Measurements from ENCODE around the gene EFHD2. TPM values are rescaled to one million over a fixed set of nuclear protein-coding genes. Genes with fewer than 3 reads are reported as not detected.
A peak's percentile ranks its signal among the peaks of the same experiment; 100 is the strongest.
"Not testable (repeated sequence)": the region's sequence is repeated elsewhere in the genome, so short reads cannot be mapped to it uniquely, and the experiment has no call there.

EFHD2 gene
- total RNA-seq, 1 donor from 2014 or later = 100 TPM

DNA sequence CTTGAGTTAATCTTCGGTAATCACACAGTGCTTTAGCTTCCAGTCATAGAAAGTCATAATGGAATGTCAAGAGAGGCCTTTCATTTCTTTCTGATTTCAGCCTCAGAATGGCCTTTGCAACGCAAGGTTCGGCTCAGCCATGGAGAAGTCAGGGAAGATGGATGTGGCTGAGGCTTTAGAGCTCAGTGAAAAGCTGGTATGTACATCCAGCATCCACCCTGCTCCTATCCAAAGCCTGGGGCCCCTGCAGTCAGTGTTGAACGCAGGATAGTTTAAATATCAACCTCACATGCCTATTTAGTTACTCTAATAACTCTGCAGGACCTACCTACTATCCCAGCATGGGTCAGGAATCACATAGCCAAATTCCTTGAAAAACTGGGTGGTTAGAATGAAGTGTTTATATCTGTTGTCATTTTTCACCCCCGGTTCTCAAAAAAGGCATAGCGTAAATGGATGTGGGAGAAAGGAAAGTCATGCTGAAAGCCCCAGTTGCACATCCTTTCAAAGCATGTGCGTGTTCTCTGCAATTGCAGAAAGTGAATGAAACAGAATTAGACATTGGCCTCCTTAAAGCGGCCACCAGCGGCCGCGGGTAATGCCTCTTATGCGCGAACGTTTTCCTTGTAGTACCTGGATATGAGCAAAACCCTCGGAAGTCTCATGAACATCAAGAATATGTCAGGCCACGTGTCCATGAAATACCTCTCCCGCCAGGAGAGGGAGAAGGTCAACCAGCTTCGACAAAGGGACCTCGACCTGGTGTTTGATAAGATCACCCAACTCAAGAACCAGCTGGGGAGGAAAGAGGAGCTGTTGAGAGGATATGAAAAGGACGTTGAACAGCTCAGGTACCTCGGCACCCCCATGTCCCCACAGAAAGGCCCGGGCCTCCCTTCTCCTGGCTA is 28.8 kb upstream of the EFHD2 start:
- Mint-ChIP-seq H3K27me3 (ENCODE audit: insufficient read depth) (peaks cover 23% of the 10 kb centered on the region), H3K36me3 (ENCODE audit: low read depth) (no peaks in the 10 kb centered on the region), H3K4me3 (no peak overlapping the region), H3K4me1 (ENCODE audit: low read depth) (peaks cover 6% of the 10 kb centered on the region), H3K9me3 (no peaks in the 10 kb centered on the region), H3K27ac (no peak overlapping the region)
- no peak for DNase-seq (ENCODE audit: low spot score)
- intact Hi-C loops (cut with micrococcal nuclease) = no loop called here

DNA sequence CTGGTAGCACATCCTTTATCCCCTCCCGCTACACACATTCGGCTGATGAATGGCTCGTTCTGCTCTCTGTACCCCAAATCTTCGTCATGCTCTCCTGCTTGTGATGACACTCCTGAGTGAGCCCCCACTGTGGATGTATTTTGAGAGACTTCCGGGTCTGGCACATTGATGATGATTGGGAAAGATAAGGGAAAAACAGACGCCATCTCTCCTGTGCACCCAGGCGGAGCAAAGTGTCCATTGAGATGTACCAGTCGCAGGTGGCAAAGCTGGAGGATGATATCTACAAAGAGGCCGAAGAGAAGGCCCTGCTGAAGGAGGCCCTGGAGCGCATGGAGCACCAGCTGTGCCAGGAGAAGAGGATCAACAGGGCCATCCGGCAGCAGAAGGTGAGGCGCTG is 27.9 kb upstream of the EFHD2 start:
- no peaks in the 10 kb centered on the region for H3K36me3 Mint-ChIP-seq (ENCODE audit: low read depth)
- H3K9me3 Mint-ChIP-seq = no peaks in the 10 kb centered on the region
- peaks cover 32% of the 10 kb centered on the region for H3K27me3 Mint-ChIP-seq (ENCODE audit: insufficient read depth)
- H3K4me3 Mint-ChIP-seq = no peak overlapping the region
- no peak overlapping the region for H3K27ac Mint-ChIP-seq
- intact Hi-C loops (cut with micrococcal nuclease) = no loop called here
- peaks cover 6% of the 10 kb centered on the region for H3K4me1 Mint-ChIP-seq (ENCODE audit: low read depth)
- no peak for DNase-seq (ENCODE audit: low spot score)

DNA sequence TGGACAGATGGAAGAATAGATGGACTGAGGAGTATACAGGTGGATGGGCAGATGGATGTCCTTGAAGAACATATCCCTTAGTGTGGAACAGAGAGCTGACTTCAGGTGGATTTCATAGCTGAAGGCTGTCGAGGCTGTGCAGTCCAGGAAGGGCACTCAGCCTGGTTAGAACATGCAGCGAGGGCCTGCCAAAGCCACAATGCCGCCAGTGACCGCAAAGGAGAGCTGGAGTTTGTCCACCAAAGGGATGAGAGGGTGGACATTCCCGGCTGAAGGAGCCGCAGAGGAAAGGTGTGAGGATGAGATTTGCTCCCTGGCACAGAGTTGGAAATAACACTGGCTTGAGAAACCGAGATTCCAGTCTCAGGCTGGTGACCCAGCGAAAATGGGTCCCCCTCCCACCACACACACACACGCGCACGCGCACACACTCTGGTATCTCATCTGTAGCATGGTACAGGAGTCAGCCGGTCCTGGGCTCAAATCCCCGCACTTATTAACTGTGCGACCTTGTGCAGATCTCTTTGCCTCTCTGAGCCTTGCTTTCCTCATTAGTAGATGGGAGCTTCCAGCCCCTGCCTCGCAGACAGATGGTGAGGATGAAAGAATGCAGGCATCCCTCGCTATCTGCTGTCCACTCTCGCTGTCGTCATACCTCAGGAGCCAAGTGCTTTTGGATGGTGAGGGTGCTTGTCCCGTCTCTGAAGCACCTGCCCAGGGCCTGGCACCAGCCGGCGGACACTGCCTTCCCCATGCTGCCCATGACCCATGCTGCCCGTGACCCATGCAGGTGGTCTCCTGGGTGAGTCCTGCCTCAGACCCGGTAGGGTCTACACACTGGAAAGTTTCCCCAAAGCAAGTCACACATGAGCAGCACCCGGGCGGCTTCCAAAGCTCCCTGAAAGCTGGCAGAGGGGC is 26.8 kb upstream of the EFHD2 start:
- Mint-ChIP-seq H3K4me1 (ENCODE audit: low read depth) (peaks cover 6% of the 10 kb centered on the region), H3K9me3 (no peaks in the 10 kb centered on the region), H3K27ac (no peak overlapping the region), H3K36me3 (ENCODE audit: low read depth) (no peaks in the 10 kb centered on the region), H3K4me3 (no peak overlapping the region), H3K27me3 (ENCODE audit: insufficient read depth) (peaks cover 31% of the 10 kb centered on the region)
- no peak for DNase-seq (ENCODE audit: low spot score)
- intact Hi-C loops (cut with micrococcal nuclease) = no loop called here

DNA sequence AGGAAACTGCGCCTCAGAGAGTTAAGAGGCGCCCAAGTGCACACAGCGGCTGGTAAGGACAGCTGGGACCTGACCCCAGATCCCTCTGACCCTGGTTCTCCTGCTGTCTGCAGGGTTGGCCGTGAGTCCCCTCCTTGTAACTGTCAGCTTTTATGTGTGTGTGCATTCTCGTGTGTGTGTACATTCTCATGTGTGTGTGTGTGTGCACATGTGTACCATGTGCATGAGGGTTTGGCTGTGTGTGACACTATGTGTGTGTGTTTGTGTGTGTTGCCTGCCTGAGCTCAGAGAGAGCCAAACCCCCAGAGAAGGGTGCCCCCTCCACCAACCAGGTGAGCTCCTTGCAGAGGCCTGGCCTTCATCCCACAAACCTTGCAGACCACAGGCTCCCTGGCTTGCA is 25.9 kb upstream of the EFHD2 start:
- H3K9me3 Mint-ChIP-seq = no peaks in the 10 kb centered on the region
- peaks cover 6% of the 10 kb centered on the region for H3K4me1 Mint-ChIP-seq (ENCODE audit: low read depth)
- intact Hi-C loops (cut with micrococcal nuclease) = loop anchor here (2.0 kb wide), 1 partner anchor 37 kb away; no protein-coding TSS in a partner anchor
- peaks cover 35% of the 10 kb centered on the region for H3K27me3 Mint-ChIP-seq (ENCODE audit: insufficient read depth)
- no peak for DNase-seq (ENCODE audit: low spot score)
- no peaks in the 10 kb centered on the region for H3K36me3 Mint-ChIP-seq (ENCODE audit: low read depth)
- H3K27ac Mint-ChIP-seq = no peak overlapping the region
- no peak overlapping the region for H3K4me3 Mint-ChIP-seq

DNA sequence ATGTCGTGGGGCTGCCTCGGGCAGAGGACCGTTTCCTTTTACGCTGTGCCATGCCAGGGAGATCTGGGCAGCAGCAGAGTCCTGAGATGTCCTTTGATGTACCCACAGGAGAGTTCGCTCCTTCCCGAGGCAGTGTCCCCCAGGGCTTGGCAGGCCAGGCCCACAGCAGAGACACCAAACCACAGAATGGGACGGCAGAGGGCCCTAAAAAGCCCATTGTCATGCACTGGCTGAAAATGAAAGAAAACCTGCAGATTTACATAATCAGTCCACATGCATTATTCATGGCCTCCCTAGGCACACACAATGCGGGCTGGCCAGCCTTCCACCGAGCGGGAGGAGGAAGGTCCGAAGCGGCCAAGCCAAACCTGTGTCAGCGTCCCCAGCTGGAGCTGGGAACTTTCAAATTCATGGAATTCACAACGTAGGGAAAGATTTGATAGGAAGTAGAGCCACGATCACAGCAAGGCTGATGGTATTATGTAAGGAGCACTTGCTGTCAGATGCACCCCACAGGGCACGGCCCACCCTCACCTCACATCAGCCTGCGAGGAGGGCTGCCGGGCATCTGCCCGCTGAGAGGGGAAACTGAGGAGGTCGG is 25.3 kb upstream of the EFHD2 start:
- intact Hi-C loops (cut with micrococcal nuclease) = loop anchor here (2.0 kb wide), 1 partner anchor 38 kb away; no protein-coding TSS in a partner anchor
- DNase-seq (ENCODE audit: low spot score) = no peak
- no peak overlapping the region for H3K27ac Mint-ChIP-seq
- peaks cover 35% of the 10 kb centered on the region for H3K27me3 Mint-ChIP-seq (ENCODE audit: insufficient read depth)
- H3K4me3 Mint-ChIP-seq = peak overlapping the region; percentile 62
- no peaks in the 10 kb centered on the region for H3K36me3 Mint-ChIP-seq (ENCODE audit: low read depth)
- no peaks in the 10 kb centered on the region for H3K9me3 Mint-ChIP-seq
- peaks cover 6% of the 10 kb centered on the region for H3K4me1 Mint-ChIP-seq (ENCODE audit: low read depth)

DNA sequence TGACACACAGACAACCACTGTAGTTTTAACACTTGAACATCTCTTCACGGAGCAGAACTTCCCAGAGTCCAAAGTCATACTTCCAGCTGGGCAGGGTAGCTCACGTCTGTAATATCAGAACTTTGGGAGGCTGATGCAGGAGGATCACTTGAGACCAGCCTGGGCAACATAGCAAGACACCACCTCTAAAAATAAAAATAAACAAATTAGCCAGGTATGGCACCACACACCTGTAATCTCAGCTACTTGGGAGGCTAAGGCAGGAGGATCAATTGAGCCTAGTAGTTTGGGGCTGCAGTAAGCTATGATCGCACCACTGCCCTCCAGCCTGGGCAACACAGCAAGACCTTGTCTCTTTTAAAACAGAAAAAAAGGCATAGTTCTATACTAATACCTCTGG is 24.3 kb upstream of the EFHD2 start:
- Mint-ChIP-seq H3K9me3 (no peaks in the 10 kb centered on the region), H3K27ac (no peak overlapping the region), H3K36me3 (ENCODE audit: low read depth) (no peaks in the 10 kb centered on the region), H3K4me3 (no peak overlapping the region), H3K27me3 (ENCODE audit: insufficient read depth) (peaks cover 34% of the 10 kb centered on the region), H3K4me1 (ENCODE audit: low read depth) (peaks cover 6% of the 10 kb centered on the region)
- intact Hi-C loops (cut with micrococcal nuclease) = loop anchor here (2.0 to 5.0 kb wide), 2 partner anchors 39 to 47 kb away; no protein-coding TSS in a partner anchor
- DNase-seq (ENCODE audit: low spot score) = no peak

DNA sequence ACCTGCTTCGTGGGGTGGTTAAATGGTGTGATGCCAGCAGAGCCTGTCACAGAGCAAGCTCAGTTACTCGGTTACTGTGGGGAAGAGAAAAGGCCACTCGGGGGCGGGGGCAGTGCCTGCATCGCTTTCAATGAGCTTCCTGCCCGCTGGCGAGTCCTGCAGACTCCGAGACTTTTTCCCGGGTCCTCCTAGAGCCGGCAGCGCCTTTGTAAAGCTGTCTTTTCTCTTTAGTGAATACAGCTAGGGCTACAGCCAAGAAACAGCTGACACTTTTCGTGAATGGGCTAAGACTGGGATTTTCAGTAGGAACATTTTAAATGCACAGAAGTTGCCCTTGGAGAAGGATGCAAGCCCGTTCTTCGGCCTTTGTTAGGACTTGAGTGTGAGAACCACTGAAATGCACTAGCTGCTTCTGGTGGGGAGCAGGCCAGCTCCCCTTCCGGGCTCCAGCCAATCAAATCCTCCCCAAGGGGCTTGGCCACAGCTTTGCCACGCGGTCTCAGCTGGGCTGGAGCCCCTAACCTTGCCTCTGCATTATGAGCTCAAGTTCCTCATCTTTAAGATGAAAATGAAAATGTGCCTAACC is 23.4 kb upstream of the EFHD2 start:
- DNase-seq (ENCODE audit: low spot score) = no peak
- Mint-ChIP-seq H3K27ac (no peak overlapping the region), H3K36me3 (ENCODE audit: low read depth) (no peaks in the 10 kb centered on the region), H3K4me1 (ENCODE audit: low read depth) (peaks cover 6% of the 10 kb centered on the region), H3K4me3 (no peak overlapping the region), H3K27me3 (ENCODE audit: insufficient read depth) (peaks cover 34% of the 10 kb centered on the region), H3K9me3 (no peaks in the 10 kb centered on the region)
- intact Hi-C loops (cut with micrococcal nuclease) = loop anchor here (5.0 kb wide), 1 partner anchor 46 kb away; no protein-coding TSS in a partner anchor

DNA sequence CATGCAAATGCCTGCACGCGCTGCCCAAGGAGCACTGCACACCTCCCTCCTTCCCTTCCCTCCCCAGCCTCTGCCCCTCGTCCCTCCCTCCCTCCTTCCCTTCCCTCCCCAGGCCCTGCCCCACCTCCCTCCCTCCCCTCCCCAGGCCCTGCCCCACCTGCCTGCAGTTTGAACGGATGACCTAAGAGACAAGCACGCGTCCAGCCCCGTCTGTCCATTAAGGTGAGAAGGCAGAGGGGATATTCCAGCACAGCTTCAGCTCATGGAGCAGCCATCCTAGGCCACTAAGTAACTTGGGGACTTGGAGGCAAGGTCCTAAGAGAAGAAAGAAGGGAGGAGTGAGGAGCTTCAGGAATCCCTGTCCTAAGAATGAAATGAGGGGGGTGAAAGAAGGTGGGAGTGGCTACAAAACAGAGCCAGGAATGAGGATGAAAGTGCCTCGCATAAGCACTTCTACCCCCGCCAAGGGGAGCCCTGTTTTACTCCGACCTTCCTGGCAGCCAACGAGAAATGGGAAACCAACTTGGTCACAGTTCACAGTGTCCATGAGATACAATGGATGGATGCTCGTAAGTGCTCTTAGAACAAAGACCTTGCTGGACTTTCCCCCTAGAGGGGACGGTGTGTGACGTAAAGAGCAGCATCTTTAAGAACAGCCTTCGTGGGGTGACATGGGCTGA is 21.3 kb upstream of the EFHD2 start:
- H3K4me3 Mint-ChIP-seq = no peak overlapping the region
- DNase-seq (ENCODE audit: low spot score) = no peak
- intact Hi-C loops (cut with micrococcal nuclease) = loop anchor here (5.0 kb wide), 1 partner anchor 44 kb away; no protein-coding TSS in a partner anchor
- no peaks in the 10 kb centered on the region for H3K36me3 Mint-ChIP-seq (ENCODE audit: low read depth)
- H3K27ac Mint-ChIP-seq = no peak overlapping the region
- H3K4me1 Mint-ChIP-seq (ENCODE audit: low read depth) = peaks cover 6% of the 10 kb centered on the region
- H3K9me3 Mint-ChIP-seq = no peaks in the 10 kb centered on the region
- H3K27me3 Mint-ChIP-seq (ENCODE audit: insufficient read depth) = peaks cover 31% of the 10 kb centered on the region

DNA sequence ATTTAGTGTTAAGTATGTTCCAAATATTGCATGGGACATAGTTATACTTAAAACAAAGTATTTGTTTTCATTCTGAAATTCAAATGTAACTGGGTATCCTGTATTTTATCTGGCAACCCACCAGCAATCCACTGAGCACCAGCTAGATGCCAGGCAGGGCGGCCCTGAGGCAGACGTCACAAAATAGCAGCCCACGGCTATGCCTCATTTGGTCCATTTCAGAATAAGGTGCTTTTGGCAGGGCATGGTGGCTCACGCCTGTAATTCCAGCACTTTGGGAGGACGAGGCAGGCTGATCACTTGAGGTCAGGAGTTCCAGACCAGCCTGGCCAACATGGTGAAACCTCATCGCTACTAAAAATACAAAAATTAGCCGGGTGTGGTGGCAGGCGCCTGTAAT is 19.9 kb upstream of the EFHD2 start:
- H3K9me3 Mint-ChIP-seq; H3K4me1 Mint-ChIP-seq (ENCODE audit: low read depth): not testable (repeated sequence)

DNA sequence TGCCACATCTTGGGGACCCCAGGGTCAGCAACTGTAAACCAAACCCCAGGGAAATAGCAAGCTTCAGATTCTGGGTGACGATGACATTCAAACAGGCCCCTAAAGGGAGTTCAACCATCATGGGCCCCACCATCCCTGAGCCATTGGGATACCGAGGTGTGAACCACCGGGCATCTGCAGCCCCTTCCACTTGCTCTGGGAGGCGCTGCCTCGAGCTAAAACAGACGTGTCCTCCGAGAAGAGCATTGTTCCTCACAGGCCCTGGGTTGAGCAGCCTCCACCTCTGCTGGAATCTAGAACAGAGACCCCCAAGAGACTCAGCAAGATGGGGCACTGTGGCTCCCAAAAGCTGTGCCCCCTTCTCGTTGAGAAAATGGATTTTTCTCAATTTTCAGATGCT is 19.0 kb upstream of the EFHD2 start:
- Mint-ChIP-seq H3K27ac (no peak overlapping the region), H3K36me3 (ENCODE audit: low read depth) (no peaks in the 10 kb centered on the region), H3K4me1 (ENCODE audit: low read depth) (no peaks in the 10 kb centered on the region), H3K9me3 (no peaks in the 10 kb centered on the region), H3K27me3 (ENCODE audit: insufficient read depth) (peaks cover 28% of the 10 kb centered on the region), H3K4me3 (no peak overlapping the region)
- DNase-seq (ENCODE audit: low spot score) = no peak
- intact Hi-C loops (cut with micrococcal nuclease) = no loop called here

More for the DNA sequence above, 19.9 kb upstream of the EFHD2 start:
- peaks cover 31% of the 10 kb centered on the region for H3K27me3 Mint-ChIP-seq (ENCODE audit: insufficient read depth)
- H3K36me3 Mint-ChIP-seq (ENCODE audit: low read depth); DNase-seq (ENCODE audit: low spot score); H3K27ac Mint-ChIP-seq; H3K4me3 Mint-ChIP-seq: not testable (repeated sequence)
- intact Hi-C loops (cut with micrococcal nuclease) = loop anchor here (5.0 kb wide), 1 partner anchor 42 kb away; no protein-coding TSS in a partner anchor

DNA sequence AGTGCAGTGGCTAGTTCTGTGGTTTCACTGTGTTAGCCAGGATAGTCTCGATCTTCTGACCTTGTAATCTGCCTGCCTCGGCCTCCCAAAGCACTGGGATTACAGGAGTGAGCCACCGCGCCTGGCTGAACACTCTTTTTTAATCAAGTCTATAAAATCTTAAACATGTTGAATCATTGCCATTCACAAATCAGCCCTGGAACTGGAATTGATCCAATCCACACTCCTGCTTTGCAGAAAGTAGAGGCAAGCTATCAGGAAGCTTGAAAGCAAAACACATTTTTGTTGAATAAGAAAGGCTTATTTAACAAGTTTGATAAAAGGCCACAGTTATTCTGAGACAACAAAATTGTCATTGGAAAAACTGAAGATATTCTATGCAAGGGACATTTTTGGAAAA is 18.3 kb upstream of the EFHD2 start:
- H3K9me3 Mint-ChIP-seq = no peaks in the 10 kb centered on the region

More for the DNA sequence above, 18.3 kb upstream of the EFHD2 start:
- no peaks in the 10 kb centered on the region for H3K4me1 Mint-ChIP-seq (ENCODE audit: low read depth)
- intact Hi-C loops (cut with micrococcal nuclease) = no loop called here
- no peak for DNase-seq (ENCODE audit: low spot score)
- no peak overlapping the region for H3K27ac Mint-ChIP-seq
- H3K36me3 Mint-ChIP-seq (ENCODE audit: low read depth) = no peaks in the 10 kb centered on the region
- no peak overlapping the region for H3K4me3 Mint-ChIP-seq
- peaks cover 23% of the 10 kb centered on the region for H3K27me3 Mint-ChIP-seq (ENCODE audit: insufficient read depth)

Data from activated T-helper 1 cell treated with anti-CD3 and anti-CD28 coated beads, Interleukin-12 subunit alpha, Interleukin-12 subunit beta, Interleukin-2, Interleukin-4 antibody, amounts not matched to agents 30 ng/mL and 10 ng/mL and 1 ng/mL, durations not matched to agents 14 hours and 24 hours and 36 hours (primary cell).